Hematopoietic multipotent progenitor cell treated with erythropoietin and hydrocortisone succinate and interleukin-3 and kit ligand, for 15 days (in vitro differentiated cells): Measurements from ENCODE around the gene CREB3L2.
A peak's percentile ranks its signal among the peaks of the same experiment; 100 is the strongest.
"Not testable (repeated sequence)": the region's sequence is repeated elsewhere in the genome, so short reads cannot be mapped to it uniquely, and the experiment has no call there.

Experiments used
- DNase-seq: peaks from one replicate; pipeline ENCODE4 v3.0.0-alpha.2; 2015; ENCODE audit warnings: low spot score

CREB3L2 gene

DNA sequence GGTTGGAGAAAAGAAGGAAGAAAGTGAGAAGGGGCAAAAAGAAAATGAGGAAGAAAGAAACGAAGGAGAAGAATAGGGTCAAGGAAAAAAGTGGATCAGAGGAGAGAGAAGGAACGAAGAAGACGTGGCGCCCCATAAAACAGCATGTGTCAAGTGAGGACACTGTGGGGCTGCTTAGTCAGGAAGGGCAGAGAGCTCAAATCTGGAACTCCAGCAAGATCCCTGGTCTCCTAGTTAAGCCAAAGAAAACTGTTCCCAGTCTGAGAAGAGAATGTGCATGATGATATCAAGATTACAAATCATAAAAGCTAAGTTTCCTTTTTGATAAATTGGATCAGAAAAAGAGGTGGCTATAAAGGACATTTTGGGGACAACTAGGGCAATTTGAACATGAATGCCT is 33.0 kb downstream of the CREB3L2 start:
- DNase-seq = no peak

DNA sequence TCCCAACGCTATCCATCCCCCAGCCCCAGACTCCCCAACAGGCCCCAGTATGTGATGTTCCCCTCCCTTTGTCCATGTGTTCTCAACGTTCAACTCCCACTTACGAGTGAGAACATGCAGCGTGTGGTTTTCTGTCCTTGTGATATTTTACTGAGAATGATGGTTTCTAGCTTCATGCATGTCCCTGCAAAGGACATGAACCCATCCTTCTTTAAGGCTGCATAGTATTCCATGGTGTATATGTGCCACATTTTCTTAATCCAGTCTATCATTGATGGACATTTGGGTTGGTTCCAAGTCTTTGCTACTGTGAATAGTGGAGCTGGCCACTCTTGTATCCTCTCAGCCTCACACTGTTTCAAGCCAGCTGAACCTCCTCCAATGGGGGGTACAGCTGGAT is 33.5 kb downstream of the CREB3L2 start:
- DNase-seq = not testable (repeated sequence)

DNA sequence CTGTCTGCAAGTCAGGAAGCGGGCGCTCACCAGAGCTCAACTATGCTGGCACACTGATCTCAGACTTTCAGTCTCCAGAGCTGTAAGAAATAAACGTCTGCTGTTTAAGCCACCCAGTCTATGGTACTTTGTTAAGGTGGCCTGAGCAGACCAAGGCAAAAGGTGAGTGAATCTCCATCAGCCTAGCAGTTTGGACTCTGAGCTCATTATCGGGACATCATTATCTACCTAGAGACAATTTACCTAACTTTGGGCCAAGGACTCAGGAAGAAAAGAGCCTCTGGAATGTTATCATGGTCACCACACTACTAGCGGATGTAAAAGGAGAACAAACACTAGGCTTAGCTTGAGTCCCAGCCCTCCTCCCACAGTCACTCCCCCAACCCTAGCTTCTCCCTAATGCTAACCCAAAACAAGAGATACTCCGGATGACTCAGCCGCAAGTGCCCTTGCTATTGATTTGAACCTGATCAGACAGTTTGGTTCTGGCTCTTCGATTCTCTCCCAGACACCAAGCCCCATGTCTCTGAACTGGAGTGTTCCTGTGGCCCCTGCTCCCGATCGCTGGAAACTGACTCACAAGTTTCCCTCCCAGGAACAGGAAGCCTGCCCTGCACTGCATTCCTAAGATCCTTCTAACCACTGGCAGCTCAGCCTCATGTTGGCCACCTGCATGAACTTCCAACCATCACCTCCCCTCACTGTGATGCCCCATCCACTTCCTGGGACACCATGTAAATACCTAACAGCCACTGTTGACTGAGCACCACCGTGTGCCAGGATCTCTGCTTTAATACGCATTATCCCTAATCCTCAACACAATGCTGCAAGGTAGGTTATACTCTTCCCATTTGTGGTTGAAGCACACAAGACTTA is 34.5 kb downstream of the CREB3L2 start:
- no peak for DNase-seq

DNA sequence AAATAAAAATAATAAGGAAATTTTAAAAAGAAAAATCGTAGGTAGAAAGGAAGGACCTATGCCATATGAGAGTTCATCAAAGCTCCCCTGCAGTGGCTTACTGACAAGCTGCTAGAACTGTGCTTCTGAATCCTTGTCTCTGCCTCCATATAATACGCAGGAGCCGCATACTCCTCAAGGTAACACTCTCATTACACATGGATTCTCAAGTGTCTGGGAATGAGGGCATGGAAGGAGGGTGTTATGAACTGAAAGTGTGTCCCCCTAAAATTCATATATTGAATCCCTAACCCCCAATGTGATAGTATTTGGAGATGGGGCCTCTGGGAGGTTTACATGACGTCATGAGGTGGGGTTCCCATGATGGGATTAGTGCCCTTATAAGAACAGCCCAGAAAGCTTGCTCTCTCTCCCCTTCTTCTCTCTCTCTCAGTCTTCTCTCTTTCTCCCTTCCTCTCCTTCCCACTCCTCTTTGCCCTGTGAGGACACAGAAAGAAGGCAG is 35.2 kb downstream of the CREB3L2 start:
- no peak for DNase-seq

DNA sequence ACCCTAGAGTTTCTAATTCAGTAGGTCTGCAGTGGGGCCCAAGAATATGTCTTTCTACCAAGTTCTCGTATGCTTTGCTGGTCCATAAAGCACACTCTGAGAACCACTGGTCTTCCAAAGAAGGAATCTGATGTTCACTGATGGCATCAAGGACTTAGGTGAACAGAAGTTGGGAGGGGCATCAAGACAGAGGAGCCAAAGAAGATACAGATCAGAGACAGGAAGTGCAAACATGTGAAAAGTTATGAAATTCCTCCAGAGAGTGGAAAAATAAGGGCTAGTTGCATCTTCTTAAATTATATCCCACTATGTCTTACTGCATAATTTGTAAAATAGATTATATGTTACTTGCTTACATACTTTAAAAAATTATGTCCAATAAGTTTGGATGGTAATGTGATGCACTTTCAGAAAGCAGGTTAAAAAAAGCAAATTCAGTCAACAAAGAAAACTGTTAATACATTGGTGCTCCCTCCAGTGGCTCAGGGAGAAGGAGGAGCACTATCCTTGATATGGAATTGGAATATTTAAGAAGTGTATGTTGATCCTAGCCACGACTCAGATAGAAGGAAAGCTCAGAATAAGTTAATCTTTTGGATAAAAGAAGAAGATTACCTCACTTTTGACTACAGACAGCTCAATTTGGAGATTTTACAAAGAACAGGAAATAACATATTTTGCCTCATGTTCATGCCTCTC is 35.8 kb downstream of the CREB3L2 start:
- no peak for DNase-seq

DNA sequence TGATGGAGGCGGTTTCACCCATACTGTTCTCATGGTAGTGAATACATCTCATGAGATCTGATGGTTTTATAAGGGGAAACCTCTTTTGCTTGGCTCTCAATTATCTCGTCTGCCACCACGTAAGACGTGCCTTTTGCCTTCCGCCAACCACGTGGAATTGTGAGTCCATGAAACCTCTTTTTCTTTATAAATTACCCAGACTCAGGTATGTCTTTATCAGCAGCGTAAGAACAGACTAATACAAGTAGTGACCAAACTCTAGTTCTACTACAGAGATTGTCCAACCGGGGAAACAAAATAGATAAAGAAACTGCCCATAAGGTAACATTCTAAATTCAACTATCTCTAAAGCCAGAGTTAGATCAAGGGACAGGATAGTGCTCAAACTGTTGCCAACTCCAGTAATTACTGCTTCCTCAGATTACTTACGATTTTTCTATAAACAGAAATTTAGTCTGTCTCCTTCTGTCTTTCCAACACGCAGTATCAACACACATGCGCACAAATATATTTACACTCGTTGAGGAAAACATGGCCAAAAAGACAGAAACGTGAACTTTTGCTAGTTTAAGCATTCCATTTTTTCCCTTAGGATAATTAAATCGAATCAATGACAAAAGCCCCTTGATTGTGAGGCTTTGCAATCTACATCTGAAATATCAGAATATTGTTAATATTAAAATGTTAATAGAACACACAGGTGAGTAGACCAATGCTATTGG is 36.9 kb downstream of the CREB3L2 start:
- DNase-seq = no peak

DNA sequence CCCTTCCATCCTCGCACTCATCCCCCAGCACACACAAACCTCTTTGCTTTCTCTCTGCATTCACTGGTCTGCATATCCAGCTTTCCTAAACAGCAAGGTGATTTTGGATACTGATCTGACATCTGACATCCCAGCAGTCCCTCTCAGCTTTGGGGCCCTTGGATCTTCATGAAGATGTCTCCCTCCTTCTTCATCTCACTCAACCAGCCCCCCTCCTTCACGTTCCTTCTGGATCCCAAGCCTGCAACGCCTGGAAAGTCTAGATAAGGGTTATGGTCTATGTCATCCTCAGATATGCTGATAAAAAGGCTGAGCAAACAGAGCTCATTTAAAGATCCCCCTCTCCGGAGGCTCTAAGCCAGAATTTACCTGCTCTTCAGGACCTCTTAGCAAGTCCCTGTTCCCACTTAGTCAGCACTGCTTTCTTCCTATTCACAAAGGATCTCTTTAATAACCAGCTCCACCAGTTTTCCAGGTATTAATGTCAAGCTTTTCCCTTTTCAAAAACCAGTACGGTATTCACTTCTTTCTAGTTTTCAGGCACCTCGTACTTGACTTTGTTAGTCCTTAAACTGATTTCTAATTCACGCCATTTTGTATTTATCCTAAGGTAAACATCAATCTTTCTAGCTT is 38.9 kb downstream of the CREB3L2 start:
- peak; percentile 37 for DNase-seq

DNA sequence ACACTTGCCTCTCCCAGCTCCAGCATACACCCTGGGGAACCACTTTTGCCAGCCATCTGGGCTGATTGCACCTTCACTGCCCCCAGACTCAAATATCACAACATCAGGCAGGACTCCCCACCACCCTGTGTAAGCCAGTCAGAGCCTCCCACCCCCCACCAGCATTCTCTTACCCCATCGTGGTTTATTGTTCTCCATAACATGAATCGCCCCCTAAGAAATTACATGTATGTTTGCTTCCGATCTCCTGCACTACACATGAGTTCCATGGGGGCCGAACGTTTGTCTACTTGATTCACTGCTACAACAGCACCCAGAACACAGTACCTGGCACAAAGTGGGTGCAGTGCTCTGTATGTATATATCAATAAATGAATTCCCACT is 39.4 kb downstream of the CREB3L2 start:
- no peak for DNase-seq

DNA sequence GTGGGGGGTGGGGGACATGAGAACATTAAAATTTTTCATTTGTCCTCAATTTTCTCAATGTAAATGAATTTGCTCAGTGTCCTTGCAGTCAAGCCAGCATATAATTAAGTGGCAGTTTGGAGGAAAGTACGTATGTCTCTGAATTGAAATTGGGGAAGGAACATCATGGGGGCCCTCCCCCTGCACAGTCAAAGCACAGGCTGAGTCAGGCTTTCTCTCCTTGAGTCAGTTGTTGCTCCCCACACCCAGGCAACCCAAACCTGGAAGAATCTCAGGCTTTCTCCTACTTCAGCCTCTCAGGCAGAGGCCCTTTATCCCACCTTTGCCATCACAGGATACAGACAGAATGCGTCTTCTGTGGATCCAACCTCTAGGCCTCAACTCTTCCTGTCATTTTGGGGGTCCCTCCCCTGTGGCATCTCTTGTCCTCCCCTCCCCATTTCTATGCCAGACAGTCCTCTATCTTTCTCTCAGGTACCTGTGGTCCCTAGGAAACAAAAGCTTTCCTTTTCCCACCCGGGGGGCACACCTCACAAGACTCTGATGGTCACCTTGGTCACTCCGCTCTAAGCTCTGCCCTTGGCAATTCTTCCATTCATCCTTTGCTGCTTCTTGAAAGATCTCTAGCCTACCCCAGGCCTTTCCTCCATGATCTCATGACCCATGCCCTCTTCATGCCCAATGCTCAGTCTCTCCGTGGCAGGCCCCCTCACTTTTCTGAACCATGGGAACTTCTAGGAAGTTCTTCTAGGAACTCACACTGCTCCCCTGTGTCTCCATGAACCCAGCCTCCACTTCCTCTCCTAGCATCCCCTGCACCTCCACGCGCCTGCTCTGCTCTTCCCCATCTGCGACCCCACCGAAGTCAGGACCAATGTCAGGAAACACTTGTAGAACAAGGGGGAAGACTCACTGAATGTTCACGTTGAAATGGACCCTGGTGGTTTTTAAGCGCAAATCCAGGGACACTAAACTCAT is 40.4 kb downstream of the CREB3L2 start:
- no peak for DNase-seq

DNA sequence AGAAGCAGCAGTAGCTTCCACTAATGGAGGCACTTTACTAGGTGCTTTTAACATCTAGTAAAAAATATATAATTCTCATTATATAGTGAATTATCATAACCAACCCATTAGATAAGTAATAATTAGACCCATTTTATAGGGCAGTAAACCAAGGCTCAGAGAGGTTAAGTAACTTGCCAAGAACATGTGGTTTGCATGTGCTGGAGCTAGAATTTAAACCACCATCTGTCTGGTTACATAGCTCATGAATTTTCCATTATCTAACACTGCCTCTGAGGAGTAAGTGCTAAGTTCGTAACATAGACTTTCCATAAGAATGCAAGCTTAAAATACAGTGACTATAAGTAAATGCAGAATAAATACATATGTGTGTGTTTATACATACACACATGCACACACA is 41.9 kb downstream of the CREB3L2 start:
- DNase-seq = no peak

DNA sequence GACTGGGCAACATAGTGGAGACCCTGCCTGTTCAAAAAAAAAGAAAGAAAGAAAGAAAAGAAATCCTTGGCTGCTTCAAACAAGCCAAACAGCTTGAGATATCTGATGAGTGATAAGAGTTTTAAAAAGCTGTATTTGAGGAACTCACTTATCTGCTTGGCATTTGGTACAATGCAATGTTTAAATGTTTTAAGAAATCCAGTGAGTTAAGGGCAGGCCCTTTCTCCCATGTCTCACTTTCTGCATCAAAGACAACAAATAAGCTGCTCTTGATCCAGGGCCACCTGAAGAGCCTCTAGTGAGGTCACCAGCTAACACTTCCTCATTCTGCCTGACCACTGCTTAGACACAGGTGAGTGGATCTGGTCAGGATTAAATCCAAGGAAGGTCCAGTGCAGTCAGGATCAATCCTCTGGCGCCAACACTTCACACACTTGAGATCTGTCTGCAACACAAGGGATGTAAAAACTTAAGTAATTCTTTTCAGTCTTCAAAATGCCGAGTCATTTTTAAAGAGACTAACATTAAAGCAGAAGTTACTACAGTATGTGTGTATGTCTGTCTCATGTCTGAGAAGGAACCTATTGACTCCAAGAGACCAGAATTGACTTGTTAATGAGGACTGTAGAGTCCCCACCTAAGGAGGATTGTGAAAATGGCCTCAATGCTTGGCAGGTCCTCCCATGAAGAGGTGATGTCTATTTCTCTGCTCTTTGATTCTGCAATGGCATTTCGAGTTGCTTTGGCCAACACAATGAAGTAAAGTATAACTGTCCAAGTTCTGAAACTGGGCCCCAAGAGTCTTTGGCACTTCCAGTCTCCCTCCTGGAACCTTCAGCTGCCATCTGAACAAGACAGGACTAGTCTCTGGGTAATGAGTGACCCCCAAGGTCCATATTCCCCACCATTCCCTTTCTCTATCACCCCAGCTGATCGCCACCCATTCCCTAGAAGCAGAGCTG is 43.1 kb downstream of the CREB3L2 start:
- no peak for DNase-seq

DNA sequence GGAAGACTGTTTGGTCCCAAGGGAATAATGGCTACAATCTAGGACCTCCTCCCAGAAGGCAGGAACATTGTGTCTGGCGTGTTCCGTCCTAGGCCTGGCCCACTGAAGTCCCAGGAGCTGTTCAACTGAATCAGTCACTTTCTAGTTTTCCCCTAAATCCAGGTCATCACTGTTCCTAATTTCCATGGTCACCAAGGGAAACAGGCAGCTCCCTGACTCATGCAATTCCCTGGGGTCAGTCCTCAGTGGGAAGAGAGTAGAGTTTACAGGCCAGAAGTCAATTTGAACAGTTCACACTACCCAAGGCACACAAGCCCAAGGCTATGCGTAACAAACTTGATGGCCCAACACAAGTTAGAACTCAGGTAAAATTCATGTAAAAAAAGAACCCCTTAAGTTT is 44.0 kb downstream of the CREB3L2 start:
- DNase-seq = no peak

DNA sequence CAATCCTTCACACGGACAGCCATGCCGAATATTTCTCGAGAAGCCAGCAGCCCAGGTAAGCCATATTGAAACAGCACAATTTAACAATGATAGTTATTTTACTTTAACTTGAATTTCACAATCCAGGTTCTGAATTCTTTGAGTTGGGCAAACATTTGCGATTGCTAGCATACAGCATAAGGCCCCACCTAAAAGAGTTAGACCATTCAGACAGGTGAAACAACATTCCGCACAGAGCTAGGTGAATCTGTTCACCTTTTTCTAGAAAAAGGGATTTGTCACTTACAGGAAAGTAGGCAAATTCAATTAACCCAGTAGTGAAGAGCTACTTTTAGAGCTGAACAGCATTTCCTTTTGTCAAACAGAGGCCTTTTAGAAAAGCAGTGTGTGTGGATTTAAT is 45.3 kb downstream of the CREB3L2 start:
- DNase-seq = no peak

DNA sequence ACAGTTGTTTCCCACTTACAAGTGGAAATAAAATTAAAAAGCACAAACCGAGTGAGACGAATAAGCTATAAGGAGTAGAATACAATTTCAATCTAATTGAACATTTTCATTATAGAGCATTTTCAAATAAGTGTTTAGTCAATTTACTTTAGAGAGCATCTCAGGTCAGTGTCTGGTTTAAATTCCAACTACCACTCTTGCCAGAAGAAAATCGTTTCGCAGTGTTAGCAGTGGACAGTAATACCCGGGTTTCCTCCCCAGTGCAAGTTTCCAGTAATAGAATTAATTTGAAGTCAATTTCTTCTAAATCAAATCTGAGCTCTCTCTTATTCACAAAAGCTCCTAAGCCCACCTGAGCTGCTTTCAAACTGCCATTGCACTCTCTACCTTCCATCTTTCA is 45.7 kb downstream of the CREB3L2 start:
- DNase-seq = no peak

DNA sequence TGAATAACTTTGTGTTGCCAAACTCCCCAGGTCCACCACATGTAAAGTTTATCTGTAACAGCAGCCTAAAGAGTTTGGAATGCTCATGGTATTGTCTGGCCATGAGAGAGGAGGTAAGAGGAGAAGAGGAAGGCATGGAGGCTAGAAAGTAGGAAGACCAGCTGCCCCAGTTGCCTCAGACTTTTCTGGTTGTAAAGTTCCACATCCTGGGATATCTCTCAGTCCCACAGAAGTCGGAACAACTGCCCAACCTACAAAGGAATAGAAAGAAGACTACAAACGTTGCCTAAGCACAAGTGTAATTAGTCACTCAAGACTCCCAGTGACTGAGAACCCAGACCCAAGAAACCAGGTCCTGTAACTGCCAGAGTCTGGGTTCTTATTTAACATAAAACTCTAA is 47.3 kb downstream of the CREB3L2 start:
- DNase-seq = no peak

DNA sequence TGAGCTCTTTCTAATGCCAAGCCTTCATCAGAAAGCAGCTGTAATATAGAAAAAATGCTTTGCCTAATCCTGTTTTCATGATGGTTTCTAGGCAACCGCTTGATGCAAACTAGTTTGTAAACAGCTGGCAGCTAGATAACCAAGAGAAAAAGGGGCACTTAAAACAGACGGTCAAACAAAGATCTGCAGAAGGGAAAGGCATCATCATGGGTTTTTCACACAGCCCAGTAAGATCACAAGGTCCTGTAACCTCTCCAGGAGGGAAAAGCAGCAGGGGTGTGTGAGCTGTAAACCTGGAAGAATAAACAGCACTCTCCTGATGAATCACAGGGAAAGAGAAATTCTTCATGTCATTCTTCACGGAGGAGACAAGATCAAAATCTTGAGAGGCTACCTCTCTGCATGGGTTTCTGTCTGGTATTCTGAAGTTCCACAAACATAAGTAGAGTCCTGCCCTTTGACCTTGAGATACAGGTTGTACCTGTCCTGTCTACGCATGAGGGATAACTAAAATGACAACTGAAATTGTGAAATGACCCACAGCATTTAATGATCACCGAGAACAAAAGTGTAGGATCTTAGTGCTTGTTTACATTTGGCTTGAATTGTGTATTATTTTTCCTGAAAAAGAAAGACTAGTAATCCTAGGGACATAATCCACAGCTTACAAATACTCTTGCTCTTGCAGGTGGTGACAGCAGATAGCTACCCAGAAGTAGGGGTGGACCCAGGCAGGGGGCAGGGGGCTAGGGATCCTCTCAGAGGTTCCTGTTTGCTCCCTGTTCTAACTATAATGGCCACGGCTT is 48.0 kb downstream of the CREB3L2 start:
- no peak for DNase-seq

DNA sequence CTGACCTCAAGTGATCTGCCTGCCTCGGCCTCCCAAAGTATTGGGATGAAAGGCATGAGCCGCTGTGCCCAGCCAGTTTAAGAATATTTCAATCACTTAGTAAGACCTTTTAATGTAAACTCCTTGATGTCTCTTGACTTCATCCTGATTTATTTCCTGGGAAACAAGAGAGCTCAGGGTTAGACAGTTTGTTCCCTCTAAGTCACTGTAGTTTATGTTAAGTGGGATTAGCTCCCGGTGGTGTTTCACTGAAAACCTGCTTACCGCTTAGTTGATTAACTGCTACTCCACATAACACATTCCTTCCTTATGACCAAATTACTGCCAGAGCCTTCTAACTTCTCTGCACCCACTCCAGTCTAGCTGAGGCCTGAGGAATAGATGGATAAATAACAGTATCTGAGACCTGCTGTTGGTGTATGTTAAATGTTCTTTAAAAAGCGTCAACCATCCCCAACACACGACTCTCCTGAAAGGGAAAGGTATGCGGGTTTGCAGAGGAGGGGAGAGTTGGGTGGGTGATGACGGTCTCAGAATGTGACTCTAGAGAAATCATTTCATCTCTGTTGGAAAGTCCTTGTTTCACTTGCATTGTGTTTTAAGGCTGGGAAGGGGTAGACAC is 48.7 kb downstream of the CREB3L2 start:
- no peak for DNase-seq

DNA sequence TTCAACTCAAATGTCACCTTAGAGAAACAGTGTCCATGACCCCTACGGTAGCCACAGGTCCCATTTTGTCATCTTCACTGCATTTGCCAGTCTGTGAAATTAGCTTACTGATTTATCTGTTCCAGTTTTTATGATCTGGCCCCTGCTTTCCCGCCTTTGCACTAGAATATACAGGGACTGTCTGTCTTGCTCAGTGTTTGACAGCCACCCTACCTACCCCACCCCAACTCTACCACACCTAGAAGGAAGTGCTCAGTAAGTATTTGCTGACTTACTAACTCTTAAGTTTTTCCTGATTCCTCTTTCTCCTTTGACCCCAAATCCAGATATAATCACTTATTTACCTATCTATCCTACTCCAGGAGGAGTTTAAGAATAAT is 49.5 kb downstream of the CREB3L2 start:
- no peak for DNase-seq
